ENCODE measurements around the gene ATP8B4. TPM values are rescaled to one million over a fixed set of nuclear protein-coding genes. Genes with fewer than 3 reads are reported as not detected.

ATP8B4 gene
- total RNA-seq, 2 donors from 2014 or later: 8.3 to 55.7 TPM

DNA sequence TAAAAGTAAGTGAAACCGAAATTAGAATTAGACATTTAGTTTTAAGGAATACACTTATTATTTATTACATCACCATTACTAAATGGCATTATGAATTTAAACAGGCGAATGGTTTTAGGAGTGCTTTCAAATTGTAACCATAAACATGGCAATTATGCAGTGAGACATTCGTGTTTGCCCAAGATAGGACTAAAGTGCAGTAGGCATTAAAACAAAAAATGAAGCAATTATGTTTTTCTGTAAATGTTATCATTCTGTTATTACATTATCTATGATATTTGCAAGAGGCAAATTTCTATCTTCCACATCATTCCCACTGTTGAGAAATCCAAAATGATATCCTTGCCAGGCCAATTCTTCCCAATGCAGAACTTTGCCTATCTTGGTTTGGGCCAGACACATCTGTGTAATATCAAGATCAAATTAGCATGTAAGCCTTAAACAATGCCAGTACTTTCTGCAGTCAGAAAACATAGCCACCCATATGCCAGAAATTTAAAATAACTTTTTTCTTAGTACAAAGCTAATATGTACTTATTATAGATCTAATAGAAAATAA lies 156.9 kb downstream of the ATP8B4 start:
- intact Hi-C loops (cut with DNase I): no loop called here
- Histone ChIP-seq H3K4me1 (replicated peaks) (no peaks in the 10 kb centered on the region), H3K27ac (no peak overlapping the region), H3K9me3 (no peaks in the 10 kb centered on the region), H3K4me3 (no peak overlapping the region), H3K36me3 (no peaks in the 10 kb centered on the region), H3K27me3 (replicated peaks; ENCODE audit: insufficient read depth) (no peaks in the 10 kb centered on the region)
- TF ChIP-seq POLR2A (IDR thresholded peaks at IDR 0.05) (no peak), POLR2AphosphoS5 (IDR thresholded peaks at IDR 0.05) (no peak), CTCF (IDR thresholded peaks at IDR 0.05) (no peak)
- DNase-seq (ENCODE audit: low spot score): no peak
- WGBS: 88% methylated on average over 3 of the region's 3 CpGs

- no peaks in the 10 kb centered on the region for H3K9me3 ChIP-seq
- no peaks in the 10 kb centered on the region for H3K27me3 ChIP-seq (replicated peaks; ENCODE audit: insufficient read depth)
- H3K36me3 ChIP-seq: no peaks in the 10 kb centered on the region
- H3K4me1 ChIP-seq (replicated peaks): no peaks in the 10 kb centered on the region
- intact Hi-C loops (cut with DNase I): no loop called here
- WGBS: 95% methylated on average over 2 of the region's 3 CpGs
- DNase-seq (ENCODE audit: low spot score): no peak
- TF ChIP-seq POLR2AphosphoS5 (IDR thresholded peaks at IDR 0.05) (no peak), POLR2A (IDR thresholded peaks at IDR 0.05) (no peak), CTCF (IDR thresholded peaks at IDR 0.05) (no peak)
- H3K4me3 ChIP-seq: no peak overlapping the region
- no peak overlapping the region for H3K27ac ChIP-seq
Measured at GRCh38 chr15:49953421-49953820, 165.6 kb downstream of the ATP8B4 start.

GRCh38 chr15:49946681-49947080 lies 172.4 kb downstream of the ATP8B4 start:
- intact Hi-C loops (cut with DNase I): no loop called here
- WGBS: 66% methylated on average over 2 of the region's 2 CpGs
- no peaks in the 10 kb centered on the region for H3K36me3 ChIP-seq
- no peak overlapping the region for H3K4me3 ChIP-seq
- no peaks in the 10 kb centered on the region for H3K27me3 ChIP-seq (replicated peaks; ENCODE audit: insufficient read depth)
- H3K27ac ChIP-seq: peak overlapping the region; percentile 46 to 56
- no peaks in the 10 kb centered on the region for H3K9me3 ChIP-seq
- DNase-seq (ENCODE audit: low spot score): peak; percentile 75
- no peaks in the 10 kb centered on the region for H3K4me1 ChIP-seq (replicated peaks)
- no peak for TF ChIP-seq CTCF (IDR thresholded peaks at IDR 0.05)
- no peak for TF ChIP-seq POLR2A (IDR thresholded peaks at IDR 0.05)
- TF ChIP-seq POLR2AphosphoS5 (IDR thresholded peaks at IDR 0.05): peak; percentile 86

- H3K27ac ChIP-seq: no peak overlapping the region
- no peak for DNase-seq (ENCODE audit: low spot score)
- no peaks in the 10 kb centered on the region for H3K27me3 ChIP-seq (replicated peaks; ENCODE audit: insufficient read depth)
- no peaks in the 10 kb centered on the region for H3K36me3 ChIP-seq
- H3K4me3 ChIP-seq: no peak overlapping the region
- WGBS: 91% methylated on average over 2 of the region's 2 CpGs
- no peaks in the 10 kb centered on the region for H3K9me3 ChIP-seq
- TF ChIP-seq POLR2AphosphoS5 (IDR thresholded peaks at IDR 0.05): no peak
- TF ChIP-seq POLR2A (IDR thresholded peaks at IDR 0.05): no peak
- TF ChIP-seq CTCF (IDR thresholded peaks at IDR 0.05): no peak
- intact Hi-C loops (cut with DNase I): no loop called here
- H3K4me1 ChIP-seq (replicated peaks): no peaks in the 10 kb centered on the region
Measured at GRCh38 chr15:49934487-49934886, 184.5 kb downstream of the ATP8B4 start.

DNA sequence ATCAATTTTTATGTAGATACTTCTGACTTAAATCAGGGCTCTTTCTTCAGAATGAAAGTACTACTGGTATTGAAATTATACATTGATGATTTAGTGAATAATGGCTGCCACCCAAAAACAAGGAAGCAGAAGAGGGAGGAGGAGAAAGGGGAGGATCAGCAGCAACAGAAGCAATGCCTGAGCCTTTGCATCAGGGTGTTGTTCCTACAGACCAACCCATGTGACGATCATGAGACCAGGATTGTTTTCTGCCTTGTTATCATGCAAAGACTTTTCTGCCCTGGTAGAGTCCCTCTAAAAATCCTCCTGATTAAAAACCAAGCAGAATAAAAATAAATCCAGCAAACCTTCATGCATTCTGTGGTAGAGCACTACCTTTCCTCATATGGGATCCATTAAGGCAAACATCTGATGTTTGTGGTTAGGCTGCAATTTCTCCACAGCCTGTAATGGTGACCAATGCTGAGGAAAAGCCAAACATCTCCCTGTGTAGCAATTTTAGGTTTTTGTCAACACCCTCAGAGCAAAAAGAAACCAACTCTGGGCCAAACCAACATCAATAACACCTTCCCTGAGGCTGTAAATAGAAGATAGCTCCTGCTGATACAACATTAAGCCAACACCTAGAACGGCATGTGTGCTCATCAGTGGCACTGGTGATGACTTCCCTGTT lies 191.7 kb downstream of the ATP8B4 start:
- no peaks in the 10 kb centered on the region for H3K9me3 ChIP-seq

More for the DNA sequence above, 191.7 kb downstream of the ATP8B4 start:
- no peak for TF ChIP-seq POLR2AphosphoS5 (IDR thresholded peaks at IDR 0.05)
- no peak for TF ChIP-seq CTCF (IDR thresholded peaks at IDR 0.05)
- no peak for TF ChIP-seq POLR2A (IDR thresholded peaks at IDR 0.05)
- Histone ChIP-seq H3K27me3 (replicated peaks; ENCODE audit: insufficient read depth) (no peaks in the 10 kb centered on the region), H3K27ac (no peak overlapping the region), H3K36me3 (no peaks in the 10 kb centered on the region), H3K4me3 (no peak overlapping the region), H3K4me1 (replicated peaks) (no peaks in the 10 kb centered on the region)
- no peak for DNase-seq (ENCODE audit: low spot score)
- intact Hi-C loops (cut with DNase I): no loop called here
- 87% methylated on average over 2 of the region's 2 CpGs for WGBS

Measured in prostate gland (tissue), 2 donors.